Heart right ventricle (tissue), 16 donors: ENCODE measurements around the gene GRIN3B. TPM values are rescaled to one million over a fixed set of nuclear protein-coding genes. Genes with fewer than 3 reads are reported as not detected.

Source experiments
- ATAC-seq, 8 donors: fragments of 200-7000 bp; cut with Tn5 transposase; one replicate each; pipeline ENCODE4 v1.9.1; 2020; ENCODE audit warnings: mild to moderate bottlenecking in 8 of 8, moderate library complexity in 8 of 8, moderate number of reproducible peaks in 1 of 8
- DNase-seq, 2 donors: peaks; one replicate each; pipeline ENCODE4 v3.0.0-alpha.2; 2020
- H3K27ac ChIP-seq, 10 donors: fragments of 200-600 bp; sonication (generic) in 2 of 10; one replicate each; pipeline versions ENCODE4 v1.5.0 to v1.8.0; 2020 to 2022; ENCODE audit warnings: mild to moderate bottlenecking in 3 of 10
- H3K27me3 ChIP-seq, 7 donors: fragments of 200-600 bp; one replicate each; pipeline ENCODE4 v1.8.0; 2021 to 2022; ENCODE audit warnings: mild to moderate bottlenecking in 2 of 7
- H3K36me3 ChIP-seq, 9 donors: fragments of 200-600 bp; sonication (generic) in 1 of 9; one replicate each; pipeline versions ENCODE4 v1.5.0 to v1.8.0; 2020 to 2022; ENCODE audit warnings: mild to moderate bottlenecking in 2 of 9
- H3K4me1 ChIP-seq, 9 donors: fragments of 200-600 bp; sonication (generic) in 1 of 9; one replicate each; pipeline versions ENCODE4 v1.5.0 to v1.8.0; 2020 to 2022; ENCODE audit warnings: mild to moderate bottlenecking in 4 of 9
- H3K4me3 ChIP-seq, 10 donors: fragments of 200-600 bp; sonication (generic) in 2 of 10; one replicate each; pipeline versions ENCODE4 v1.5.0 to v1.8.0; 2020 to 2022; ENCODE audit warnings: mild to moderate bottlenecking in 7 of 10, moderate library complexity in 2 of 10
- H3K9me3 ChIP-seq, 11 donors: fragments of 200-600 bp in 10 of 11; sonication (generic) in 2 of 11; one replicate each; pipeline versions ENCODE4 v1.5.0 to v1.8.0; 2013 to 2022; ENCODE audit warnings: mild to moderate bottlenecking in 2 of 11, control low read depth in 1 of 11, moderate library complexity in 1 of 11
- WGBS, 2 donors: extraction: QIAGEN DNeasy Blood & Tissue Kit; methylation state at CpG; one replicate each; pipeline ENCODE4 v1.1.7; 2013; ENCODE audit warnings: inconsistent platforms in 1 of 2; 5-methylcytosine and 5-hydroxymethylcytosine counted together
- intact Hi-C, 10 donors: fragments of 100-400 bp; cut with DNase I; formaldehyde crosslinking; loops; one replicate each; pipeline versions ENCODE4 v1.11.1 to v1.14.2; 2022
- polyA plus RNA-seq, 2 donors: library from polyadenylated mRNA; stranded (reverse); fragments of 200-250 nt; gene quantifications; one replicate each; pipeline ENCODE4 v1.2.3, GENCODE V29; 2013
- total RNA-seq, 10 donors: library from RNA; stranded (reverse); fragmentation: NEBNext Ultra II Directional in 3 of 10; extraction: Animal tissue kit (Norgen Biotek cat#: 25700) in 3 of 10; gene quantifications; one replicate each; pipeline versions ENCODE4 v1.2.1 to v1.2.4, GENCODE V29; 2021 to 2023
- TF ChIP-seq, protein P1 (sequence below), 9 donors: fragments of 200-600 bp; sonication (generic) in 2 of 9; IDR thresholded peaks; one replicate each; pipeline versions ENCODE4 v1.5.0 to v1.8.0; 2021 to 2022; ENCODE audit warnings: antibody characterized with exemption in 9 of 9, mild to moderate bottlenecking in 5 of 9, moderate library complexity in 1 of 9
- donor health status: Arrhythmogenic right ventricular cardiomyopathy.
- donor health status: ischemic (EF 13 %, LVEDD 7.1; RV severe dilation, severe dysfunction).
- donor health status: healthy with polysubstance abuse.
- donor health status: DM: no; HTN: yes; CAD: no.
- donor health status: DM: no; HTN: no; CAD: no.
- donor health status: ischemic (EF 25% LVEDD 6.9; RV normal size, moderate dysfunction).
- donor health status: ischemic (EF 25% LVEDD 5.7; RV mildly dilated, moderate dysfunction).
- donor health status: healthy.
- donor health status: DM: yes; HTN: yes; CAD: no.
- donor health status: Ischemic cardiomyopathy.
- donor health status: ischemic (EF 35%, LVEDD 5.7; RV mildly dilated, moderate dysfunction).
- donor health status: nonischemic (EF 11% LVEDD 7.7; RV severe dilation, severe dysfunction).
- donor health status: DM: yes; HTN: yes; CAD: no.
- donor health status: PGD.
- donor health status: ischemic (EF 29% LVEDD 5.4; RV normal size, mild dysfunction).
- donor health status: nonischemic (EF 23%, LVEDD 6.1; RV moderate dilation, normal function).

The GRIN3B gene
- total and polyA plus RNA-seq, 12 donors = 0.01 to 0.10 (median 0.08) TPM; not detected in 8

DNA sequence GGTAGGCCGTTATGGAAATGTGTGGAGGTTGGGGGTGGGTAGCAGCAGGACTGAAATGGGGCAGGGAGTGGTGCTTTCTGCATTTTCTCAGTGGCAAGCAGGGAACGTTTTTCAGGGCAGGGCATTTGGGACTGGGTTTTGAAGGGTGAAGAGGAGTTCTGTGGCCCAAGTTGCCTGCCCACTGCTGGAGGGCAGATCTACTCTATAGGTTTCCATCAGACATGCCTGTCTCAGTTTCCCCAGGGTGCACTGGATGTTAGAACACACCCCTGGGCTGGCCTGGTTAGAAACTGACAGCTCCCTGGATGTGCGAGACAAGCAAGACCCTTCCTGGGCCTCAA lies 870 bp upstream of the GRIN3B start:
- TF ChIP-seq, protein P1, sequence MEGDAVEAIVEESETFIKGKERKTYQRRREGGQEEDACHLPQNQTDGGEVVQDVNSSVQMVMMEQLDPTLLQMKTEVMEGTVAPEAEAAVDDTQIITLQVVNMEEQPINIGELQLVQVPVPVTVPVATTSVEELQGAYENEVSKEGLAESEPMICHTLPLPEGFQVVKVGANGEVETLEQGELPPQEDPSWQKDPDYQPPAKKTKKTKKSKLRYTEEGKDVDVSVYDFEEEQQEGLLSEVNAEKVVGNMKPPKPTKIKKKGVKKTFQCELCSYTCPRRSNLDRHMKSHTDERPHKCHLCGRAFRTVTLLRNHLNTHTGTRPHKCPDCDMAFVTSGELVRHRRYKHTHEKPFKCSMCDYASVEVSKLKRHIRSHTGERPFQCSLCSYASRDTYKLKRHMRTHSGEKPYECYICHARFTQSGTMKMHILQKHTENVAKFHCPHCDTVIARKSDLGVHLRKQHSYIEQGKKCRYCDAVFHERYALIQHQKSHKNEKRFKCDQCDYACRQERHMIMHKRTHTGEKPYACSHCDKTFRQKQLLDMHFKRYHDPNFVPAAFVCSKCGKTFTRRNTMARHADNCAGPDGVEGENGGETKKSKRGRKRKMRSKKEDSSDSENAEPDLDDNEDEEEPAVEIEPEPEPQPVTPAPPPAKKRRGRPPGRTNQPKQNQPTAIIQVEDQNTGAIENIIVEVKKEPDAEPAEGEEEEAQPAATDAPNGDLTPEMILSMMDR (IDR thresholded peaks at IDR 0.05) = no peak
- 66 to 76% methylated on average over 3 of the region's 3 CpGs for whole genome bisulfite sequencing, 2 donors
- no peak for DNase-seq
- H3K9me3 ChIP-seq = no peaks in the 10 kb centered on the region
- H3K36me3 ChIP-seq = peaks cover 0 to 4% (median 3%) of the 10 kb centered on the region in 9 donors
- peaks cover 5 to 27% (median 20%) of the 10 kb centered on the region in 9 donors for H3K4me1 ChIP-seq
- H3K4me3 ChIP-seq = no peak overlapping the region
- H3K27me3 ChIP-seq = peaks cover 26 to 84% (median 69%) of the 10 kb centered on the region in 7 donors
- intact Hi-C loops = no loop called here
- ATAC-seq = no peak
- no peak overlapping the region for H3K27ac ChIP-seq

DNA sequence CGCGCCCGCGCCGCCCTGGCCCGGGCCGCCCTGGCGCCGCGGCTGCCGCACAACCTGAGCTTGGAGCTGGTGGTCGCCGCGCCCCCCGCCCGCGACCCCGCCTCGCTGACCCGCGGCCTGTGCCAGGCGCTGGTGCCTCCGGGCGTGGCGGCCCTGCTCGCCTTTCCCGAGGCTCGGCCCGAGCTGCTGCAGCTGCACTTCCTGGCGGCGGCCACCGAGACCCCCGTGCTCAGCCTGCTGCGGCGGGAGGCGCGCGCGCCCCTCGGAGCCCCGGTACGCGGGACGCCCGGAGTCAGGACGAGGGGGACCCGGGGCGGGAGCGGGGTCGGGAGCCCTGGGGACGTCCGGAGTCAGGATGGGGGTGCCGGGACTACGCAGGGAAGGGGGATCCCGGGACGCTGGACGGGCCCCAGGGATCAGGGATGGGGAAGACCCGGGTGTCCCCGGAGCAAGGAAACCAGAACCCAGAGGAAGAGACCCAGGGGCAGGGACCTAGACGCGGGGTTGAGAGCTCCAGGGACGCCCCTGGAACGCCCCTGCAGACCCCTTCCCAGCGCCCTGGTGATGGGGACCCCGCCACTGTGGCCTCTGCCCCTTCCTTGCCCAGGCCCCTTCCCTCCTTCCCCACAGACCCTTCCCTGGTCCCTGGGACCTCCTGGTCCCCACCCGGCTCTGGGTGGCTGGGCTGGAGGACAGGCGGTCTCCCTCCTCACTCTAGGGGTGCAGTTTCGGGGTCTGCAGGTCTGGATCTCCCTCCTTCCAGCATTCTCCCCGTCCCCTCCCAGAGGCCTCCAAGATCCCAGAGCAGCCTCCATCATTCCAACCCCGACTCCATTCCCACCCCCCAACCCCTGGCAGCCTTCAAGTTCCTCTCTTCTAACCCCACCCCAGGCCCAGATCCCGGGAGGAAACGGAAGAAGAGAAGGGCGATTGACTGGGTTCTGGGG lies 645 bp downstream of the GRIN3B start:
- peaks cover 5 to 27% (median 19%) of the 10 kb centered on the region in 9 donors for H3K4me1 ChIP-seq
- H3K4me3 ChIP-seq = peak overlapping the region in 6 of 10 donors; percentile 1 to 34 (median 14)
- no peak overlapping the region for H3K27ac ChIP-seq
- H3K9me3 ChIP-seq = no peaks in the 10 kb centered on the region
- intact Hi-C loops = loop anchor here in 1 of 10 donors (1.0 kb wide), 1 partner anchor 80 kb away; no protein-coding TSS in a partner anchor
- ATAC-seq = peak in 1 of 8 donors; percentile 3
- H3K36me3 ChIP-seq = no peaks in the 10 kb centered on the region
- no peak for DNase-seq
- WGBS, 2 donors = 4 to 7% methylated on average over 56 to 73 of the region's 73 CpGs
- peaks cover 26 to 77% (median 62%) of the 10 kb centered on the region in 7 donors for H3K27me3 ChIP-seq
- TF ChIP-seq, protein P1 (IDR thresholded peaks at IDR 0.05) = no peak

DNA sequence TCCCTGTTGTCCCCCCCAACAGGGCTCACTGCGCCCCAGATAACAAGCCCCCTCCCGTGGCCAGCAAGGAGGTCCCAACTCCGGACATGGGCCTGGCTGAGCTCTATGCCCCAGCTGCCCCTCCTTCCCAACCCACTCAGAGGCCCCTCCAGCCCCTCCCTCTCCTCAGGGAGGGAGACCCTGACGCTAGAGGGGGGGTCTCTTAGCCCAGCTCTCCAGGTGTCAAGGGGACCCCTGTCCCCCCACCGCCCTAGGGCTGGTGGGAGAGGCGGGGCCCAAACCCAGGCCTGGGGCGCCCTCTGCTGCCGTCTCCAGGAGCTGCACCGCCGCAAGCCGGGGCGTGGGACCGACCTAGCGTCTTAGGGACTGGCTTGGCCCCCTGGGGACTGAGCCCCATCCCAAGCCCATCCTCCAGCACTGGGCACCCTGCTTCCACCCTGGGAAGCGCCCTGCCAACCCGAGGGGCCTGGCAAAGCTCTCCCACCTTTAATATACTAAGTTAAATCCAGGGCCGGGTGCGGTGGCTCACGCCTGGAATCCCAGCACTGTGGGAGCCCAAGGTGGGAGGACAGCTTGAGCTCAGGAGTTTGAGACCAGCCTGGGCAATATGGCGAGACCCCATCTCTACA lies 1.4 kb downstream of the GRIN3B start:
- Histone ChIP-seq H3K4me3 (no peak overlapping the region), H3K27me3 (peaks cover 21 to 70% (median 54%) of the 10 kb centered on the region in 7 donors), H3K36me3 (no peaks in the 10 kb centered on the region), H3K4me1 (peaks cover under 1 to 19% (median 13%) of the 10 kb centered on the region in 9 donors), H3K9me3 (no peaks in the 10 kb centered on the region), H3K27ac (no peak overlapping the region)
- TF ChIP-seq, protein P1 (IDR thresholded peaks at IDR 0.05) = peak; percentile 77 to 96 (median 90)
- ATAC-seq (peak; percentile 46 to 77 (median 65)), DNase-seq (peak in 1 of 2 donors; percentile 68)
- intact Hi-C loops = loop anchor here in 1 of 10 donors (1.0 kb wide), 1 partner anchor 80 kb away; no protein-coding TSS in a partner anchor
- 12% methylated on average over 20 of the region's 20 CpGs for WGBS, 2 donors

DNA sequence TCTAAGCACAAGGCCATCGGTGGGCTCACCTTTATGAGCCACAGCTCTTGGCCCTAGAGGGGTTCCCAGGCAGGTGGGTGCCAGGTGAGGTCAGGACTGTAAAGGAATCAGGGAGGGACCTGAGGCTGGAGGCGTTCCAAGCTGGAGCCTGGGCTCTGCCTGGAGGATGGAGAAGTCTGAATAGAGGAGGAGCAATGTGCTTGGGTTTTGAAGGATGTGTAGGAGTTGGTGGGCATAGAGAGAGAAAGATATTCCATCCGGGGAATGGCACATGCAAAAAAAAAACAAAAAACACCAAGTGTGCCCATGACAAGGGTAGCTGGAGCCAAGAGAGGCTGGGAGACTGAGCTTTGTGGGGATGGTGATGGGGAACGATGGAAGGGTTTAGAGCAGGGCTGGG lies 2.4 kb downstream of the GRIN3B start:
- no peak overlapping the region for H3K27ac ChIP-seq
- TF ChIP-seq, protein P1 (IDR thresholded peaks at IDR 0.05) = no peak
- no peaks in the 10 kb centered on the region for H3K36me3 ChIP-seq
- 80 to 87% methylated on average over 4 of the region's 4 CpGs for WGBS, 2 donors
- intact Hi-C loops = no loop called here
- H3K4me1 ChIP-seq = peaks cover 0 to 18% (median 12%) of the 10 kb centered on the region in 9 donors
- ATAC-seq (no peak), DNase-seq (no peak)
- H3K9me3 ChIP-seq = no peaks in the 10 kb centered on the region
- no peak overlapping the region for H3K4me3 ChIP-seq
- peaks cover 16 to 60% (median 45%) of the 10 kb centered on the region in 7 donors for H3K27me3 ChIP-seq
